Measurements from ENCODE around the gene ATP1A1. TPM values are rescaled to one million over a fixed set of nuclear protein-coding genes. Genes with fewer than 3 reads are reported as not detected.
A peak's percentile ranks its signal among the peaks of the same experiment; 100 is the strongest.

The ATP1A1 gene
- total RNA-seq, 2 experiments from 2014 or later: 251 to 262 TPM

DNA sequence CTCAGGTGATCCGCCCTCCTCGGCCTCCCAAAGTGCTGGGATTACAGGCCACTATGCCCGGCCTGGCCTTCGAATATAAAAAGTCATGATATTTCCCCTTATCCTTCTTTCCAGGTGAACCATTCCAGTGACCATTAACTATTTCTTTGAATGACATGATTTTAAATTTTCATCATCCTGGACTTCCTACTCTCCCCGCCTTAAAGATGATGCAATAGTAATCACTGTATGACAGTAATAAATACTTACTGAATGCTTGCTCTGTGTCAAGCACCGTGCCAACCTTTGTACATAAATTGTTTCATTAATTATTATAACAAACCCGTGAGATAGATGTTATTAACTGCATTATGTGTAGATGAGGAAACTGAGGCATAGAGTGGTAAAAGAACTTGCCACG is 19.9 kb upstream of the ATP1A1 start:
- no peak overlapping the region for H3K27ac Mint-ChIP-seq
- H3K9me3 Mint-ChIP-seq: no peaks in the 10 kb centered on the region
- intact Hi-C loops (cut with DNase I, micrococcal nuclease): no loop called here

DNA sequence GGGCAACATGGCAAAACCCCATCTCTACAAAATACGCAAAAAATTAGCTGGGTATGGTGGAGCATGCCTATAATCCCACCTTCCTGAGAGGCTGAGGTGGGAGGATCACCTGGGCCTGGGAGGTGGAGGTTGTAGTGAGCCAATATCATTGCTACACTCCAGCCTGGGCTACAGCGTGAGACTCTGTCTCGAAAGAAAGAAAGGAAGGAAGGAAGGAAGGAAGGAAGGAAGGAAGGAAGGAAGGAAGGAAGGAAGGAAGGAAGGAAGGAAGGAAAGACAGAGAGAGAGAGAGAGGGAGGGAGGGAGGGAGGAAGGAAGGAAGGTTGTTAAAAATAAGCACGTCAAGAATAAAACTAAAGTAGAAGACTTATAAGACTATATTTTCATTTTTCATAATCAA is 17.0 kb upstream of the ATP1A1 start:
- H3K27me3 ChIP-seq (ENCODE audit: control insufficient read depth in 1 of 2, insufficient read depth in 2 of 2, low read length in 2 of 2): no peaks in the 10 kb centered on the region
- peaks cover 0 to 4% of the 10 kb centered on the region in 2 experiments for H3K9me3 ChIP-seq (ENCODE audit: control insufficient read depth in 1 of 2, insufficient read depth in 1 of 2, low read length in 2 of 2)
- DNase-seq (no peak), ATAC-seq (ENCODE audit: poor library complexity) (no peak)
- Mint-ChIP-seq H3K9me3 (no peaks in the 10 kb centered on the region), H3K27ac (peak overlapping the region; percentile 60), H3K27me3 (no peaks in the 10 kb centered on the region), H3K4me1 (ENCODE audit: low read depth) (peaks cover 57% of the 10 kb centered on the region), H3K36me3 (ENCODE audit: low read depth) (no peaks in the 10 kb centered on the region), H3K4me3 (no peak overlapping the region)
- intact Hi-C loops (cut with DNase I, micrococcal nuclease): no loop called here
- ChIA-PET CTCF (no interaction called here), POLR2A (interaction anchor here (1.2 to 1.4 kb wide), 2 partner anchors 11 to 21 kb away, joined by 3 to 4 read pairs; no protein-coding TSS in a partner anchor)
- peaks cover 6% of the 10 kb centered on the region for H3K4me1 ChIP-seq (ENCODE audit: insufficient read depth, low read length)
- H3K36me3 ChIP-seq (ENCODE audit: insufficient read depth, low read length): no peaks in the 10 kb centered on the region
- TF ChIP-seq, protein P1, sequence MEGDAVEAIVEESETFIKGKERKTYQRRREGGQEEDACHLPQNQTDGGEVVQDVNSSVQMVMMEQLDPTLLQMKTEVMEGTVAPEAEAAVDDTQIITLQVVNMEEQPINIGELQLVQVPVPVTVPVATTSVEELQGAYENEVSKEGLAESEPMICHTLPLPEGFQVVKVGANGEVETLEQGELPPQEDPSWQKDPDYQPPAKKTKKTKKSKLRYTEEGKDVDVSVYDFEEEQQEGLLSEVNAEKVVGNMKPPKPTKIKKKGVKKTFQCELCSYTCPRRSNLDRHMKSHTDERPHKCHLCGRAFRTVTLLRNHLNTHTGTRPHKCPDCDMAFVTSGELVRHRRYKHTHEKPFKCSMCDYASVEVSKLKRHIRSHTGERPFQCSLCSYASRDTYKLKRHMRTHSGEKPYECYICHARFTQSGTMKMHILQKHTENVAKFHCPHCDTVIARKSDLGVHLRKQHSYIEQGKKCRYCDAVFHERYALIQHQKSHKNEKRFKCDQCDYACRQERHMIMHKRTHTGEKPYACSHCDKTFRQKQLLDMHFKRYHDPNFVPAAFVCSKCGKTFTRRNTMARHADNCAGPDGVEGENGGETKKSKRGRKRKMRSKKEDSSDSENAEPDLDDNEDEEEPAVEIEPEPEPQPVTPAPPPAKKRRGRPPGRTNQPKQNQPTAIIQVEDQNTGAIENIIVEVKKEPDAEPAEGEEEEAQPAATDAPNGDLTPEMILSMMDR (IDR thresholded peaks at IDR 0.05): no peak
- no peak overlapping the region for H3K4me3 ChIP-seq (ENCODE audit: low read length)
- no peak overlapping the region for H3K27ac ChIP-seq (ENCODE audit: low read depth in 1 of 2, low read length in 2 of 2)

More for the DNA sequence above, 19.9 kb upstream of the ATP1A1 start:
- no peak for ATAC-seq (ENCODE audit: poor library complexity)
- H3K9me3 ChIP-seq (ENCODE audit: control insufficient read depth in 1 of 2, insufficient read depth in 1 of 2, low read length in 2 of 2): peaks cover 0 to 4% of the 10 kb centered on the region in 2 experiments
- TF ChIP-seq, protein P1 (IDR thresholded peaks at IDR 0.05): no peak
- peaks cover 12% of the 10 kb centered on the region for H3K4me1 ChIP-seq (ENCODE audit: insufficient read depth, low read length)
- no peak for DNase-seq
- ChIA-PET CTCF (no interaction called here), POLR2A (no interaction called here)
- no peaks in the 10 kb centered on the region for H3K36me3 ChIP-seq (ENCODE audit: insufficient read depth, low read length)
- Mint-ChIP-seq H3K4me1 (ENCODE audit: low read depth) (peaks cover 60% of the 10 kb centered on the region), H3K36me3 (ENCODE audit: low read depth) (no peaks in the 10 kb centered on the region), H3K27me3 (no peaks in the 10 kb centered on the region), H3K4me3 (no peak overlapping the region)
- H3K4me3 ChIP-seq (ENCODE audit: low read length): no peak overlapping the region
- no peak overlapping the region for H3K27ac ChIP-seq (ENCODE audit: low read depth in 1 of 2, low read length in 2 of 2)
- no peaks in the 10 kb centered on the region for H3K27me3 ChIP-seq (ENCODE audit: control insufficient read depth in 1 of 2, insufficient read depth in 2 of 2, low read length in 2 of 2)

DNA sequence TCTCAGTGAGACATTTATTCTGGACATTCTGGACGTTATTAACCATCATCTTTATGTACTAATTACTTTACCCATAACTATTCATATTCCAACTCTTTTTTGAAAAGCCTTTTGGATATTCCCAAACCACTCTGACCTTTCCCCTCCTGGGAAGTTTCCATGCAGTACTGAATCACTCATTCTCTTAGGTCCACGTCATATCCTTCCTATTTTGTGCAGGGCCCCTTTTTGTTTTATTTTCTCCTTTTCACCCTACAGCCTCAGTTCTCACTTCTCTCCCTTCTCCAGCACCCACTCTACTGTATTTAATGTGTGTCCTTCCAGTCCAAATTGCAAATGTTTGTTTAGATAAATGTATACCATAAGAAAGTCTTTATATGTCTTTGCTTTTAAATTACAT is 16.4 kb upstream of the ATP1A1 start:
- no peak for DNase-seq
- ChIA-PET POLR2A (interaction anchor here (1.2 to 1.7 kb wide), 3 partner anchors 10 to 11 kb away, joined by 3 to 4 read pairs (median 4); no protein-coding TSS in a partner anchor), CTCF (no interaction called here)
- Histone ChIP-seq H3K36me3 (ENCODE audit: insufficient read depth, low read length) (no peaks in the 10 kb centered on the region), H3K27ac (ENCODE audit: low read depth in 1 of 2, low read length in 2 of 2) (no peak overlapping the region), H3K9me3 (ENCODE audit: control insufficient read depth in 1 of 2, insufficient read depth in 1 of 2, low read length in 2 of 2) (peaks cover 0 to 4% of the 10 kb centered on the region in 2 experiments), H3K27me3 (ENCODE audit: control insufficient read depth in 1 of 2, insufficient read depth in 2 of 2, low read length in 2 of 2) (no peaks in the 10 kb centered on the region), H3K4me3 (ENCODE audit: low read length) (no peak overlapping the region), H3K4me1 (ENCODE audit: insufficient read depth, low read length) (peaks cover 6% of the 10 kb centered on the region)
- no peak for ATAC-seq (ENCODE audit: poor library complexity)
- Mint-ChIP-seq H3K4me1 (ENCODE audit: low read depth) (peaks cover 55% of the 10 kb centered on the region), H3K27me3 (no peaks in the 10 kb centered on the region), H3K9me3 (no peaks in the 10 kb centered on the region), H3K4me3 (no peak overlapping the region), H3K27ac (no peak overlapping the region), H3K36me3 (ENCODE audit: low read depth) (no peaks in the 10 kb centered on the region)
- TF ChIP-seq, protein P1 (IDR thresholded peaks at IDR 0.05): no peak
- intact Hi-C loops (cut with DNase I, micrococcal nuclease): no loop called here
